ENCODE data around the gene ST7. TPM values are rescaled to one million over a fixed set of nuclear protein-coding genes. Genes with fewer than 3 reads are reported as not detected.

ST7 gene
- total RNA-seq, 1 donor from 2014 or later: 8.3 TPM

- H3K27ac Mint-ChIP-seq: no peak overlapping the region
- no peaks in the 10 kb centered on the region for H3K27me3 Mint-ChIP-seq
- DNase-seq: no peak
- POLR2A ChIA-PET: no interaction called here
- intact Hi-C loops (cut with micrococcal nuclease): no loop called here
- H3K36me3 Mint-ChIP-seq (ENCODE audit: low read depth): no peaks in the 10 kb centered on the region
- no peaks in the 10 kb centered on the region for H3K9me3 Mint-ChIP-seq
- CTCF ChIA-PET: no interaction called here
- H3K4me3 Mint-ChIP-seq: no peak overlapping the region
- ATAC-seq (ENCODE audit: low read depth): no peak
- H3K4me1 Mint-ChIP-seq: no peaks in the 10 kb centered on the region
- TF ChIP-seq CTCF (IDR thresholded peaks at IDR 0.05): no peak
Measured at GRCh38 chr7:117098457-117098856, 145.2 kb downstream of the ST7 start.

- no peak overlapping the region for H3K4me3 Mint-ChIP-seq
- no peak for ATAC-seq (ENCODE audit: low read depth)
- H3K36me3 Mint-ChIP-seq (ENCODE audit: low read depth): no peaks in the 10 kb centered on the region
- no peaks in the 10 kb centered on the region for H3K4me1 Mint-ChIP-seq
- no peak overlapping the region for H3K27ac Mint-ChIP-seq
- ChIA-PET POLR2A (no interaction called here), CTCF (no interaction called here)
- TF ChIP-seq CTCF (IDR thresholded peaks at IDR 0.05): no peak
- no peak for DNase-seq
- no peaks in the 10 kb centered on the region for H3K9me3 Mint-ChIP-seq
- no peaks in the 10 kb centered on the region for H3K27me3 Mint-ChIP-seq
- intact Hi-C loops (cut with micrococcal nuclease): no loop called here
Measured at GRCh38 chr7:117101026-117101425, 147.7 kb downstream of the ST7 start.

- Mint-ChIP-seq H3K36me3 (ENCODE audit: low read depth) (peaks cover 2% of the 10 kb centered on the region), H3K27ac (peak overlapping the region; percentile 54), H3K27me3 (no peaks in the 10 kb centered on the region), H3K4me1 (peaks cover 15% of the 10 kb centered on the region), H3K4me3 (no peak overlapping the region), H3K9me3 (peaks cover 3% of the 10 kb centered on the region)
- ChIA-PET CTCF (interaction anchor here (0.6 to 1.5 kb wide), 3 partner anchors 9 to 122 kb away, joined by 3 to 6 read pairs (median 4); no protein-coding TSS in a partner anchor), POLR2A (interaction anchor here (0.5 kb wide), 1 partner anchor 61 kb away, joined by 5 read pairs; no protein-coding TSS in a partner anchor)
- intact Hi-C loops (cut with micrococcal nuclease): loop anchor here (10.0 kb wide), 1 partner anchor 1074 kb away; the partner anchor contains the start of gene LSM8
- DNase-seq (no peak), ATAC-seq (ENCODE audit: low read depth) (peak; percentile 95)
- TF ChIP-seq CTCF (IDR thresholded peaks at IDR 0.05): no peak
Measured at GRCh38 chr7:117110480-117111315, 157.4 kb downstream of the ST7 start.

- intact Hi-C loops (cut with micrococcal nuclease): loop anchor here (10.0 kb wide), 1 partner anchor 1073 kb away; the partner anchor contains the start of gene LSM8
- Mint-ChIP-seq H3K9me3 (peaks cover 3% of the 10 kb centered on the region), H3K4me1 (peaks cover 15% of the 10 kb centered on the region), H3K27me3 (no peaks in the 10 kb centered on the region), H3K36me3 (ENCODE audit: low read depth) (peaks cover 2% of the 10 kb centered on the region), H3K4me3 (no peak overlapping the region), H3K27ac (no peak overlapping the region)
- no peak for DNase-seq
- TF ChIP-seq CTCF (IDR thresholded peaks at IDR 0.05): no peak
- POLR2A ChIA-PET: no interaction called here
- CTCF ChIA-PET: interaction anchor here (1.5 kb wide), 1 partner anchor 16 kb away, joined by 6 read pairs; no protein-coding TSS in a partner anchor
- no peak for ATAC-seq (ENCODE audit: low read depth)
Measured at GRCh38 chr7:117111535-117111934, 158.2 kb downstream of the ST7 start.

DNA sequence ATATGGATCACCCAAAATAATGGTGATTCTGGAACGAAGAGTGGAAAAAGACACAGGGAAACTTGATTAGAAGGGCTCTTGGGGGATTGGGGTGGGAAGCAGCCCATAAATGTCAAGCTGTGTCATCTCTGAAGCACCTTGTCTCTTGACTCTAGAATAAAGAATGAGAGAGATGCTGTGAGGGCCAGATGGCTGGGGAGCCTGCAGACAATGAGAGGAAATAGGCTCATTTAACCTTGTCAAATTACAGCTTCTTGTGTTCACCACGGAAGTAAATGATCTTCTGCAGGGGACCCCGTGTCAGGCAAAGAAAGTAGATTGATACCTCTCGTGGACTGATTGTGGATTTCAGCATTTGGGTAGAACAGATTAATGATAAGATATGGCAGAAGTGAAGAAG, 159.3 kb downstream of the ST7 start:
- H3K9me3 Mint-ChIP-seq: peaks cover 3% of the 10 kb centered on the region
- peaks cover 15% of the 10 kb centered on the region for H3K4me1 Mint-ChIP-seq
- DNase-seq (no peak), ATAC-seq (ENCODE audit: low read depth) (no peak)
- ChIA-PET POLR2A (no interaction called here), CTCF (no interaction called here)
- H3K36me3 Mint-ChIP-seq (ENCODE audit: low read depth): peaks cover 2% of the 10 kb centered on the region
- intact Hi-C loops (cut with micrococcal nuclease): loop anchor here (10.0 kb wide), 1 partner anchor 1072 kb away; the partner anchor contains the start of gene LSM8
- no peak overlapping the region for H3K27ac Mint-ChIP-seq
- no peak for TF ChIP-seq CTCF (IDR thresholded peaks at IDR 0.05)
- no peaks in the 10 kb centered on the region for H3K27me3 Mint-ChIP-seq
- no peak overlapping the region for H3K4me3 Mint-ChIP-seq
